ENCODE measurements around the gene PAX1.

Gene PAX1

GRCh38 chr20:21693322-21693721 is 12.1 kb upstream of the PAX1 start:
- H3K36me3 ChIP-seq (ENCODE audit: control insufficient read depth, insufficient read depth, low read length): no peaks in the 10 kb centered on the region
- peaks cover 61% of the 10 kb centered on the region for H3K4me1 ChIP-seq
- H3K27ac ChIP-seq: peak overlapping the region; percentile 100
- H3K9ac ChIP-seq: peak overlapping the region; percentile 6
- peaks cover 61% of the 10 kb centered on the region for H3K79me2 ChIP-seq
- no peaks in the 10 kb centered on the region for H3K27me3 ChIP-seq (ENCODE audit: control insufficient read depth, insufficient read depth, low read length)
- peak overlapping the region; percentile 36 for H3K4me3 ChIP-seq (ENCODE audit: low read depth, low read length)
- peak overlapping the region; percentile 1 for H2AFZ ChIP-seq
- TF ChIP-seq CTCF (IDR thresholded peaks at IDR 0.05): peak; percentile 90
- H3K9me3 ChIP-seq (ENCODE audit: control insufficient read depth, low read length): no peaks in the 10 kb centered on the region
- peak overlapping the region; percentile 54 for H3K4me2 ChIP-seq (ENCODE audit: low read length)

- peak overlapping the region; percentile 88 for H3K4me2 ChIP-seq (ENCODE audit: low read length)
- peaks cover 77% of the 10 kb centered on the region for H3K79me2 ChIP-seq
- H3K27ac ChIP-seq: peak overlapping the region; percentile 100
- H2AFZ ChIP-seq: no peak overlapping the region
- peak overlapping the region; percentile 62 for H3K9ac ChIP-seq
- H3K36me3 ChIP-seq (ENCODE audit: control insufficient read depth, insufficient read depth, low read length): no peaks in the 10 kb centered on the region
- H3K9me3 ChIP-seq (ENCODE audit: control insufficient read depth, low read length): no peaks in the 10 kb centered on the region
- no peak for TF ChIP-seq CTCF (IDR thresholded peaks at IDR 0.05)
- H3K4me1 ChIP-seq: peaks cover 50% of the 10 kb centered on the region
- no peaks in the 10 kb centered on the region for H3K27me3 ChIP-seq (ENCODE audit: control insufficient read depth, insufficient read depth, low read length)
- H3K4me3 ChIP-seq (ENCODE audit: low read depth, low read length): peak overlapping the region; percentile 97
Observed at GRCh38 chr20:21698494-21699215, 6.8 kb upstream of the PAX1 start.

- peaks cover 45% of the 10 kb centered on the region for H3K4me1 ChIP-seq
- no peaks in the 10 kb centered on the region for H3K27me3 ChIP-seq (ENCODE audit: control insufficient read depth, insufficient read depth, low read length)
- H3K9me3 ChIP-seq (ENCODE audit: control insufficient read depth, low read length): no peaks in the 10 kb centered on the region
- peaks cover 82% of the 10 kb centered on the region for H3K79me2 ChIP-seq
- peak overlapping the region; percentile 88 for H3K4me2 ChIP-seq (ENCODE audit: low read length)
- no peaks in the 10 kb centered on the region for H3K36me3 ChIP-seq (ENCODE audit: control insufficient read depth, insufficient read depth, low read length)
- peak overlapping the region; percentile 100 for H3K27ac ChIP-seq
- peak overlapping the region; percentile 97 for H3K4me3 ChIP-seq (ENCODE audit: low read depth, low read length)
- TF ChIP-seq CTCF (IDR thresholded peaks at IDR 0.05): no peak
- H3K9ac ChIP-seq: peak overlapping the region; percentile 62
- H2AFZ ChIP-seq: no peak overlapping the region
Observed at GRCh38 chr20:21699216-21699508, 6.3 kb upstream of the PAX1 start.

- Histone ChIP-seq H3K9me3 (ENCODE audit: control insufficient read depth, low read length) (no peaks in the 10 kb centered on the region), H3K79me2 (peaks cover 85% of the 10 kb centered on the region), H3K36me3 (ENCODE audit: control insufficient read depth, insufficient read depth, low read length) (peaks cover 2% of the 10 kb centered on the region), H3K4me2 (ENCODE audit: low read length) (peak overlapping the region; percentile 88), H3K4me1 (peaks cover 29% of the 10 kb centered on the region), H3K27ac (peak overlapping the region; percentile 100), H3K4me3 (ENCODE audit: low read depth, low read length) (peak overlapping the region; percentile 97), H3K9ac (peak overlapping the region; percentile 99), H3K27me3 (ENCODE audit: control insufficient read depth, insufficient read depth, low read length) (no peaks in the 10 kb centered on the region), H2AFZ (no peak overlapping the region)
- TF ChIP-seq CTCF (IDR thresholded peaks at IDR 0.05): no peak
Observed at GRCh38 chr20:21701171-21701876, 4.1 kb upstream of the PAX1 start.
